H1 (cell line): Measurements from ENCODE around the gene TTC27. TPM values are rescaled to one million over a fixed set of nuclear protein-coding genes. Genes with fewer than 3 reads are reported as not detected.

ENCODE experiments used
- SUZ12 ChIP-seq: fragments of 200-600 bp; sonication (generic); IDR thresholded peaks from 2 replicates; pipeline ENCODE4 v1.6.1; 2012; ENCODE audit warnings: mild to moderate bottlenecking, inconsistent platforms, low read length, moderate library complexity, mixed read lengths
- polyA plus RNA-seq, 7 experiments: library from polyadenylated mRNA; depleted of rRNA in 3 of 7; stranded (reverse) in 5 of 7; unstranded in 2 of 7; fragments of >200 nt in 5 of 7; fragments of 200-250 nt in 2 of 7; gene quantifications; 1 replicate in 5 of 7; 2 replicates in 1 of 7; 4 replicates in 1 of 7; pipeline versions ENCODE4 v1.2.1 to v1.2.3, GENCODE V29; 2011 to 2013; ENCODE audit warnings: missing spikeins in 2 of 7, mixed read lengths in 2 of 7
- total RNA-seq: library from RNA; stranded (reverse); fragmentation: NEBNext Ultra II Directional; extraction: Animal tissue kit (Norgen Biotek cat#: 25700); gene quantifications from 2 replicates; pipeline ENCODE4 v1.2.1, GENCODE V29; 2021

Gene TTC27
- total and polyA plus RNA-seq, 2 of the 8 experiments (the other 6 are each of a cell fraction or from before 2014, with no cell fraction given): 13.8 to 29.1 TPM

- TF ChIP-seq SUZ12: no peak
These were observed 16.5 kb upstream of the TTC27 start (continued) for GRCh38 chr2:32611366-32611765.
